Endodermal cell (in vitro differentiated cells): Measurements from ENCODE around the gene SHISAL2A. TPM values are rescaled to one million over a fixed set of nuclear protein-coding genes. Genes with fewer than 3 reads are reported as not detected.
"Not testable (repeated sequence)": the region's sequence is repeated elsewhere in the genome, so short reads cannot be mapped to it uniquely, and the experiment has no call there.

ENCODE experiments used
- DNase-seq: peaks from one replicate; pipeline ENCODE4 v3.0.0-alpha.2; 2017
- H3K27ac ChIP-seq: 2 replicates; pipeline ENCODE4 v1.5.1; 2013; ENCODE audit warnings: mild to moderate bottlenecking, low read depth, low read length, moderate library complexity
- H3K27me3 ChIP-seq: 2 replicates; pipeline ENCODE4 v1.6.1; 2013; ENCODE audit warnings: mild to moderate bottlenecking, low read length, moderate library complexity; ENCODE audit not compliant: insufficient read depth, control insufficient read depth, poor library complexity, severe bottlenecking
- H3K36me3 ChIP-seq: 2 replicates; pipeline ENCODE4 v1.7.0; 2013; ENCODE audit warnings: mild to moderate bottlenecking, low read length, moderate library complexity; ENCODE audit not compliant: control insufficient read depth, insufficient read depth
- H3K4me1 ChIP-seq: one replicate; pipeline ENCODE4 v1.7.0; 2013; ENCODE audit warnings: low read length; ENCODE audit not compliant: control insufficient read depth, insufficient read depth
- H3K4me3 ChIP-seq: 2 replicates; pipeline ENCODE4 v1.5.1; 2013; ENCODE audit warnings: mild to moderate bottlenecking, low read length, moderate library complexity
- H3K9ac ChIP-seq: 2 replicates; pipeline ENCODE4 v1.6.1; 2013; ENCODE audit warnings: mild to moderate bottlenecking, low read length, moderate library complexity; ENCODE audit not compliant: poor library complexity, severe bottlenecking; ENCODE audit errors: extremely low read depth
- H3K9me3 ChIP-seq: 2 replicates; pipeline ENCODE4 v1.6.1; 2013; ENCODE audit warnings: mild to moderate bottlenecking, low read length, moderate library complexity; ENCODE audit not compliant: control insufficient read depth
- H3K27ac Mint-ChIP-seq: 2 replicates; pipeline ENCODE4 v1.8.0; 2020; ENCODE audit warnings: mixed read lengths
- H3K27me3 Mint-ChIP-seq: 2 replicates; pipeline ENCODE4 v1.8.0; 2021; ENCODE audit warnings: mild to moderate bottlenecking, mixed read lengths; ENCODE audit not compliant: insufficient read depth
- H3K36me3 Mint-ChIP-seq: 2 replicates; pipeline ENCODE4 v1.8.0; 2020; ENCODE audit warnings: low read depth, mixed read lengths
- H3K4me1 Mint-ChIP-seq: 2 replicates; pipeline ENCODE4 v1.8.0; 2020; ENCODE audit warnings: mixed read lengths
- H3K4me3 Mint-ChIP-seq: 2 replicates; pipeline ENCODE4 v1.8.0; 2020; ENCODE audit warnings: mild to moderate bottlenecking, moderate library complexity, mixed read lengths
- H3K9me3 Mint-ChIP-seq: 2 replicates; pipeline ENCODE4 v1.8.0; 2020; ENCODE audit warnings: mild to moderate bottlenecking, mixed read lengths
- CTCF ChIP-seq: fragments of 200-600 bp; sonication (generic); conservative IDR thresholded peaks from 2 replicates; pipeline ENCODE4 v1.5.0; 2021; ENCODE audit warnings: antibody characterized with exemption, mild to moderate bottlenecking
- WGBS, 2 experiments: methylation state at CpG; one replicate each; pipeline versions ENCODE4 v1.1.5 to v1.1.7; 2013; ENCODE audit warnings: missing lambda C conversion rate in 2 of 2, mixed read lengths in 1 of 2; ENCODE audit not compliant: insufficient coverage in 1 of 2, insufficient read length in 1 of 2; 5-methylcytosine and 5-hydroxymethylcytosine counted together
- total RNA-seq, 2 donors: library from RNA; stranded (reverse); fragmentation: NEBNext Ultra II Directional in 1 of 2; extraction: Animal tissue kit (Norgen Biotek cat#: 25700) in 1 of 2; gene quantifications; 2 replicates in 1 of 2; 3 replicates in 1 of 2; pipeline ENCODE4 v1.2.1, GENCODE V29; 2021

SHISAL2A gene
- total RNA-seq, 2 donors from 2014 or later, result 1.5 to 5.3 TPM

GRCh38 chr1:52686830-52687229 lies 53.9 kb downstream of the SHISAL2A start:
- Mint-ChIP-seq H3K27me3 (no peaks in the 10 kb centered on the region), H3K27ac (no peak overlapping the region), H3K9me3 (peaks cover 3% of the 10 kb centered on the region), H3K4me3 (no peak overlapping the region), H3K36me3 (peaks cover 36% of the 10 kb centered on the region), H3K4me1 (peaks cover 2% of the 10 kb centered on the region)
- Histone ChIP-seq H3K9me3 (peaks cover 7% of the 10 kb centered on the region), H3K4me1 (no peaks in the 10 kb centered on the region), H3K9ac (no peak overlapping the region), H3K27ac (no peak overlapping the region), H3K27me3 (no peaks in the 10 kb centered on the region), H3K36me3 (peaks cover 54% of the 10 kb centered on the region), H3K4me3 (no peak overlapping the region)
- WGBS, 2 experiments, result 94 to 100% methylated on average over 5 of the region's 5 CpGs
- TF ChIP-seq CTCF, result no peak
- DNase-seq, result no peak

- no peaks in the 10 kb centered on the region for H3K27me3 Mint-ChIP-seq
- no peaks in the 10 kb centered on the region for H3K4me1 ChIP-seq
- H3K9ac ChIP-seq, result no peak overlapping the region
- H3K9me3 Mint-ChIP-seq, result no peaks in the 10 kb centered on the region
- no peaks in the 10 kb centered on the region for H3K27me3 ChIP-seq
- H3K36me3 Mint-ChIP-seq, result peaks cover 51% of the 10 kb centered on the region
- peaks cover 4% of the 10 kb centered on the region for H3K9me3 ChIP-seq
- DNase-seq, result no peak
- H3K36me3 ChIP-seq, result peaks cover 65% of the 10 kb centered on the region
- H3K27ac ChIP-seq, result no peak overlapping the region
- TF ChIP-seq CTCF, result no peak
- H3K4me1 Mint-ChIP-seq, result no peaks in the 10 kb centered on the region
- 90 to 93% methylated on average over 3 of the region's 3 CpGs for WGBS, 2 experiments
- H3K27ac Mint-ChIP-seq, result no peak overlapping the region
- H3K4me3 Mint-ChIP-seq, result no peak overlapping the region
- no peak overlapping the region for H3K4me3 ChIP-seq
Observed at GRCh38 chr1:52691821-52692220, 58.9 kb downstream of the SHISAL2A start.

DNA sequence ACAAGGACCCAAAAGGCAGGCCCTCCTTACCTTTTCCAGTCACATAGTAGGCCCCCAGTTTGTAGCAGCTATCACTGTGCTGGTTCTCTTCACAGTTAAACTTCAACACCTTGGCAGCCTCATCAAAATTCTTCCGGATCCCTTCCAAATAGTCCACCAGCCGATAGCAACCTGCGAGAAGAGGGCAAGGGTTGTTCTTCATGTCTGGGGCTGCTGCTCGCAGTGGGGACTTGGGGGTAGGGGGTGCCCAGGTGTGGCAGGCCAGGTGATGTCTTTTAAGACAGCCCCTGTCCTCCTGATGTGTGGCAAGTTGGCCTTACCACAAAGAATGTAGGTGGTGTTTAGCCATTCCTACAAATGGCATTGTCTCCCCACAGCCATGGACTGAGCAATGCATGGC lies 59.7 kb downstream of the SHISAL2A start:
- Mint-ChIP-seq H3K27ac (no peak overlapping the region), H3K27me3 (no peaks in the 10 kb centered on the region), H3K4me3 (no peak overlapping the region), H3K4me1 (no peaks in the 10 kb centered on the region), H3K36me3 (peaks cover 51% of the 10 kb centered on the region), H3K9me3 (peaks cover 6% of the 10 kb centered on the region)
- peaks cover 56% of the 10 kb centered on the region for H3K36me3 ChIP-seq
- no peak overlapping the region for H3K27ac ChIP-seq
- no peak overlapping the region for H3K4me3 ChIP-seq
- H3K9me3 ChIP-seq, result peaks cover 4% of the 10 kb centered on the region
- no peak overlapping the region for H3K9ac ChIP-seq
- no peaks in the 10 kb centered on the region for H3K4me1 ChIP-seq
- TF ChIP-seq CTCF, result no peak
- WGBS, 2 experiments, result 97 to 100% methylated on average over 2 to 4 of the region's 4 CpGs
- no peaks in the 10 kb centered on the region for H3K27me3 ChIP-seq
- no peak for DNase-seq

GRCh38 chr1:52693351-52693750 lies 60.4 kb downstream of the SHISAL2A start:
- not testable (repeated sequence) for H3K4me1 ChIP-seq, H3K27me3 Mint-ChIP-seq, DNase-seq, H3K27ac ChIP-seq, H3K9ac ChIP-seq, H3K27ac Mint-ChIP-seq, H3K4me3 Mint-ChIP-seq, H3K27me3 ChIP-seq, H3K9me3 ChIP-seq, H3K4me3 ChIP-seq, H3K4me1 Mint-ChIP-seq
- H3K36me3 ChIP-seq, result peaks cover 50% of the 10 kb centered on the region
- H3K9me3 Mint-ChIP-seq, result peaks cover 11% of the 10 kb centered on the region
- H3K36me3 Mint-ChIP-seq, result peaks cover 46% of the 10 kb centered on the region
- WGBS, 2 experiments, result 96% methylated on average over 4 to 10 of the region's 10 CpGs
